ENCODE data around the gene FOXB2.
"Not testable (repeated sequence)": the region's sequence is repeated elsewhere in the genome, so short reads cannot be mapped to it uniquely, and the experiment has no call there.

FOXB2 gene

DNA sequence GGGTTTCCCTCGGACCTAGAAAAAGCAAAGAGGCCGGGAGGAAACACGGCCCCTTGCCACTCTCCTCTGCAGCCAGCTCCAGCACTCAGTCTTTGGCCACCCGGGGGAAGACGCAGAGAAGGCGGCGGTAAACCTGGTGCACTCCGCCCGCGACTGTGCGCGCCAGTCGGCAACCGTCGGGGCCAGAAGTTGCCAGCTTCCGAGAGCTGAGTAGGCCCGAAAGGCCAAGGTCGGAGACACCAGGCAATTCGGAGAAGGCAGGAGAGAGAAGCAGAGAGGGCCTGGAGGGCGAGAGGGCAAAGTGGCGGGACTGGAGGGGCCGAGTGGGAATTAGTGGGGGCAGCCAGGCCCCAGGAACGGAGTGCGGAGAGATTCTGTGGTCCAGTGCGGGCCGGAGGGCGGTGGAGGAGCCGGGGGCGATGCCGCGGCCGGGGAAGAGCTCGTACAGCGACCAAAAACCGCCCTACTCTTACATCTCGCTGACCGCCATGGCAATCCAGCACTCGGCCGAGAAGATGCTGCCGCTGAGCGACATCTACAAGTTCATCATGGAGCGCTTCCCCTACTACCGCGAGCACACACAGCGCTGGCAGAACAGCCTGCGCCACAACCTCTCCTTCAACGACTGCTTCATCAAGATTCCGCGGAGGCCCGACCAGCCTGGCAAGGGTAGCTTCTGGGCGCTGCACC is at the start of gene FOXB2:
Gene FOXB2 (plus strand): TSS at position 420 of the 690 bp plus-strand sequence. CDS start 0 bp downstream, at position 420.
- no peak for DNase-seq (ENCODE audit: low spot score)

DNA sequence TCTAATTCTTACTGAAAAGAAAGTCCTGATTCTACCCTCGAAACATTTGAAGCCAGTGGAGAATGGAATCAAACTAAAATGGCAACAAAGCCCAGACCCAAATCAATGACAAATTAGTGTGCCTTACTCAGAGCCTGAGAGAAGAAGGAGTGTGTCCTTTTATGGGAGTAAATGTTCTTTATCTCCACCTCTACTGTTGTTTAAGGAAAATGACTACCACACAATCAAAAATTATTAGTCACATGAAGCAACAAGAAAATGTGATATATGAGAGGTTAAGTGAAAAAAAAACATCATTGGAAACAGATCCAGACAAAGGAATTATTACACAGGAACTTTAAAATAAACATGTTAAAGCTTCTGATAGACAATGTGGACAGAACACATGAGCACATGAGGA is 49.7 kb upstream of the FOXB2 start:
- no peak for DNase-seq (ENCODE audit: low spot score)

DNA sequence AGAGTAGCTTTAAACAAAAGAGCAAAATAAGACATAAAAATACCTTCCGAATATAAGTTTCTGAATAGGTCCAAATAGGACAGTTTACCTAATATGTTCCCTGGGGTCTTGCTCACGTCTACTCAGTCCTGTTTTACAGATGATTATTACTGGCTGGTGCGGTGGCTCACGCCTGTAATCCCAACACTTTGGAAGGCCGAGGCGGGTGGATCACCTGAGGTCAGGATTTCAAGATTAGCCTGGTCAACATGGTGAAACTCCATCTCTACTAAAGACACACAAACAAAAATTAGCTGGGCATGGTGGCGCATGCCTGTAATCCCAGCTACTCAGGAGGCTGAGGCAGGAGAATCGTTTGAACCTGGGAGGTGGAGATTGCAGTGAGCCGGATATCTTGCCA is 40.6 kb upstream of the FOXB2 start:
- not testable (repeated sequence) for DNase-seq (ENCODE audit: low spot score)

GRCh38 chr9:76980566-76980965 is 38.9 kb upstream of the FOXB2 start:
- no peak for DNase-seq (ENCODE audit: low spot score)

- no peak for DNase-seq (ENCODE audit: low spot score)
Measured at GRCh38 chr9:76984486-76984885, 35.0 kb upstream of the FOXB2 start.

GRCh38 chr9:76985581-76985980 is 33.9 kb upstream of the FOXB2 start:
- no peak for DNase-seq (ENCODE audit: low spot score)

GRCh38 chr9:76987594-76988200 is 31.8 kb upstream of the FOXB2 start:
- peak; percentile 74 for DNase-seq (ENCODE audit: low spot score)

GRCh38 chr9:76988941-76989340 is 30.5 kb upstream of the FOXB2 start:
- no peak for DNase-seq (ENCODE audit: low spot score)

GRCh38 chr9:76989501-76989900 is 30.0 kb upstream of the FOXB2 start:
- DNase-seq (ENCODE audit: low spot score), result no peak

GRCh38 chr9:76996700-76997099 is 22.8 kb upstream of the FOXB2 start:
- peak; percentile 36 for DNase-seq (ENCODE audit: low spot score)

GRCh38 chr9:76999261-76999660 is 20.2 kb upstream of the FOXB2 start:
- no peak for DNase-seq (ENCODE audit: low spot score)

GRCh38 chr9:77000330-77000729 is 19.1 kb upstream of the FOXB2 start:
- no peak for DNase-seq (ENCODE audit: low spot score)

DNA sequence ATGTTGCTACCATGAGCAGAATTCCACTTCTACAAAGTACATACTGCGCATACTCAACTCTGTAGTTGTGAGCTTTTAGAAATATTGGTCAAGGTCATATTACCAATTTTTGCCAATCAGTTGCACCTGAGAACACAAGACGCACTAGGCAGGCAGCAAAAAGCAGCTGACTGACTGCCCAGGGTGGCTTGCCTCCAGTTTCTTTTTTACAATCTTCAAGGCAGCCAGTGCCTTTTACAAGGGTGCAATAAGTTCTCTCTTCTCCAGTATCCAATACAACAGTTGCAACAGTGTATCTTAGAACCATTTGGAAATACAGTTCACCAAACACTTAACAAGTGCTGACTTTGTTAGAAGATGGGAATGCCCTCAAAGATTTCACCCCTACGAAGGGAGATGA is 16.1 kb upstream of the FOXB2 start:
- no peak for DNase-seq (ENCODE audit: low spot score)

DNA sequence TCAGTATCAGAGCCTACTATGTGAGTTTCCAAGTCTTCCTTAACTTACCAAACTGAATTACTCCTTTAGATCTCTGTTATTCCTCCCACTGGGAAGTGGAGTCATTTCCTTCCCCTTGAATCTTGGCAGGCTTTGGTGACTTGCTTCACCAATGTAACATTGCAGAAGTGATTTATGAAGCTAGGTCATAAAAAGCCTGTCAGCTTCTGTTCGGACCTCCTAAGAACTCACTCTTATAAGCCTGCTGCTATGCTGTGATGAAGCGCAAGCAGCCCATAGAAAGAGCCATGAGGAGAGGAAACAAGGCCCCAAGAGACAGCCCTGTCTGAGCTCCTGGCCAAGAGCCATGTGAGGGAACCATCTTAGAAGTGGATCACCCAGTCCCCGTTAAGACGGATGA is 14.2 kb upstream of the FOXB2 start:
- DNase-seq (ENCODE audit: low spot score), result no peak

DNA sequence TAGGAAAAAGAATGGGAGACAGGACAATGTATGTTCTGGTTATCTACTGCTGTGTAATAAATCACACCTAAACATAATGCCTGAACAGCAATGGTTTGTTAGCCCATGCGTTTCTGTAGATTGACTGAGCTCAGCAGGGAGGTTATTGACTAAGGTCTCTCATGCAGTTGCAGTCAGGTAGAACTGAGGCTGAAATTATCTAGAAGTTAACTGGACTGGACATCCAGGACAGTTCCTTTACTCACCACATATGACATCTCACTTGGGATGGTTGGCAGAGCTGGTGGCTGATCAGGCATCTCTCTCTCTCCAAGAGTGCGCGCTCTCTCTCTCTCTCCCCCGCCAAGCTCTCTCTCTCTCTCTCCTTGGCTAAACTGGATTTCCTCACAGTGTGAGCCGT is 8.9 kb upstream of the FOXB2 start:
- DNase-seq (ENCODE audit: low spot score), result no peak

DNA sequence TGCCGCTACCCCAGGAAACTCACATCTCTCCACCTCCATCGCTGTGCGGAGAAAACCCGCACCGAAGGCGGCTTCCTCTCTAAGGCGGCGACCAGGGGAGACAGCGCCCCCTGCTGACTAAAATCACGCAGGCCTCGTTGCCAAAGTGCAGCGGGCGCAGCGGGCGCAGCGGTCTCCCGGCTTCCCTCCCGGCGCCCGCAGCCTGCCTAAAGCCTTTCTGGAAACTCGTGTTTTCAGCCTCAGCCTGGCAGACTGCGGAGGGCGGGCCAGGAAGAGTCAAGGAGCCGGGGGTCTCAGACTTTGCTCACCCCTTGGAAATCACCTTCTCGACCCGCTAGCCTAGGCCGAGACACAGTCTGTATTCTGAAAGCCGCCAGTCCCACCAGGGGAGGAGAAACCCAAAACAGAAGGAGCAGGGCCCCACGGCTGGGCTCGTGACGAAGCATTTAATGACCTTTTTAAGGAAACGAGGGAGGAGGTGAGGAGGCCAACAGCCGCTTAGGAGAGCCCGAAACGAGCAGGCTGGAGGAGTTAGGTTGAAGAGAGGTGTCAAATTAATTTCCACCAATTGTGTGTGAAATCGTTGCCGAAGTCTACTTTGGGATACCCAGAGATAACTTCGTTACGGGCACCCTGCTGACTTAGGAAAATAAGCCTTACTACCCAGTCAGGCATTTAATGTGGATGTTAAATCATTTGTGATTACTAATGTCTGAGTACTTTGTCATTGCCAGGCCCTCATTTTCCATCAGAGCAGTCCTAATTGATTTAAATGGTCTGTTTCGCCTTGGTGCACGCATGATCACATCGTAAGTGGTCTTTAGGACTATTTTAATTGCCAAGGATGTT is 7.3 kb upstream of the FOXB2 start:
- DNase-seq (ENCODE audit: low spot score), result peak; percentile 58

DNA sequence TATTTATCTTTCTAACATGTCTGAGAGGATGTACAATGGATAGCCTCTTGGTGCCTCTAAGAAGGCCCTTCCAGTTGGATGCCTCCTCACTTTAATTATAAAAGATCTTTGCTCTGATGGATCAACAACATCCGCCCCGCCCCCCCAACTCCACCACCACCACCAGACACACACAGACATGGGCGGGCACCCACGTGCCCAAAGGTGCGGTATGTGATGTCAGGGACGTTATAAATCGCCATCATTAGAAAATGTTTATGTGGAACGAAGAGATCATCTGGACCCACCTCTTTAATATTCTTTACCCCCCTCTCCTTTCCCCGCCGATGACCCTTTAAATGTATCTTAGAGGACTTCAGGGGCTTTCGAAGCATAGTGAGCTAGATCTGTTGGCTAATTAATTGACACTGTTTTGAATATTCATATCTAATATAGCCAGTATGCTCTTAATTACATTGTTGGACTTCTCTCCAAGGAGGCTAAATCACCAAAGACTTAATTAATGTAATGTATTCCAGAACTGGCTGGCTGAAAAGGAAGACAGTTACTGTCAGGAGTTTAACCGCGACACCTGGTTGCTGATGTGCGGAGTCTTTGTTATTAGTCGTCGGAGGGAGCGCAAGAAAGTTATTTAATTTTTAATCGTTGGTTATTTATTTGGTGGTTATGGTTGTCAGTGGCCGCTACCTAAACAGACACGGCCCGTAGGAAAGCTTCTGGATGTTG is 6.1 kb upstream of the FOXB2 start:
- no peak for DNase-seq (ENCODE audit: low spot score)

GRCh38 chr9:77013932-77014596 is 5.4 kb upstream of the FOXB2 start:
- DNase-seq (ENCODE audit: low spot score), result no peak

DNA sequence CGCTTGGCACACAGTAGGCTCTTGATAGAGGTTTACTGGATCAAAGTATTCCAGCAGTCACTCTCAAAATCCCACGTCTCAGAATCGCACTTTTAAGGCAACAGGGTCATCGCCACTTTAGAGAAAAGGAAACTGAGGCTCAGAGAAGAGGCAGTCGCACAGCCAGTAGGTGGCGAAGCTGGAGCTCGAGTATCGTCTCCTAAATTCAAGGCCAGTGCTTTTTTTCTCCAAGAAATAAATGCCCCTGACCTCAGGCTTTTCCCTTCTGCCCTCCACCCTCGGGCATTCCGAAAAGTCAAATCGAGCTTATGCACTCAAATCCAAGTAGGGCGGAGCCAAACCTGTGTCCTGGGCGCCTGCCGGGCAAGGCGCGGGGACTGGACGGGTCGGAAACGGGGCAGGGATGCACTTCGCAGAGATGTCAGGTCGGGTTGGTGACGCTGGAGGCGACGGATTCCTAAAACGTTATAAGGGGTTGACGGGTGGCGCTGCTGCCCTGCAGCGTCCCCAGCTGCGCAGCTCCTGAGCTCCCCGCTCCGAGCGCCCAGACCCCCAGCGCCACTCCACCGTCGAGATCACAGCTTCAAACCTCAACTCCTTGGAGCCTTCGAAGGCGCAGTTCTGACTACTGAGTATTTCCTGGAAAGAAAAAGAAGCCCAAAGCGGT is 4.7 kb upstream of the FOXB2 start:
- DNase-seq (ENCODE audit: low spot score), result no peak

- DNase-seq (ENCODE audit: low spot score), result no peak
Measured at GRCh38 chr9:77015327-77016048, 4.0 kb upstream of the FOXB2 start.

DNA sequence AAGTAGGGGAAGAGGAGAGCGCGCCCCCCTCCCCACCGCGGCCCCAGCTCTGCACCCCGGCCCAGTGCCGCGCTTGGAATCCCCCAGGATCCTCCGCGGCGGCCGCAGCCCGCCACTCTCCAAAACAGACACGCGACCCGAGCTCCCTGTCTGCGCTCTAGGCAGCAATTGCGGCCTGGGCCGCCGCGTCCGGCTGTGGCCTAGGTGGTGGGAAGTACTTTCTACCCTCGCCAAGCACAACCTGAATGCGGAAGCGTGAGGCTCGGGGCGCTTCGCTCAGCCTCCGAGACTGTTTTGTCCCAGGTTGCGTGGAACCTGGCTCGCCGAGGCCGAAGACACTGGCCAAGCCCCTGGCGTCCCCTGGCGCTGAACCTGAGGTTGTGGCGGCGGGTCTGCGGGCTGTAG is 3.3 kb upstream of the FOXB2 start:
- peak; percentile 26 for DNase-seq (ENCODE audit: low spot score)
